ENCODE data around the gene STMP1.

DNA sequence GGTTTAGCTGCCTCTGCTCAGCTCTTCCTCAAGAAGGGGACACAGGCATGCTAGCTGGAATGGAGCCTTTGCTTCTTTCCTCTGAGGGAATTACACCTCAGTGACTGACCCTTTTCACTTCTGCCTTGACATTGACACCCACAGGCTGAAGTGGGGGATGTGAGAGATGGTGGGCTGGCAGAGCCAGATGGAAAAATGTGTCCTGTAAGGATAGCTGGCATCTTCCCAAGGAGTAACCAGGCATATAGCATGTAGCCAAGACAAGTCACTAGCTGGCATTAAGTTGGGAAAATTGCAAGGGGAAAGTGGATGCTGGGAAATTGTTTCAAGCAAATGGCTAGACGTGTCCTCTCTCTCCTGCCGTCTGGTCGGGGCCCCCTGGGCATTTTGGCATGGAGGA lies 19.9 kb downstream of the STMP1 start:
- TF ChIP-seq CTCF (IDR thresholded peaks at IDR 0.05) (no peak), TP53 (CRISPR knock-in tag; IDR thresholded peaks at IDR 0.05) (no peak), NPAS2 (CRISPR knock-in tag; IDR thresholded peaks at IDR 0.05; ENCODE audit: borderline replicate concordance) (no peak), FOSL2 (IDR thresholded peaks at IDR 0.05) (no peak), FOSL2 (CRISPR knock-in tag; IDR thresholded peaks at IDR 0.05) (no peak), ELK1 (IDR thresholded peaks at IDR 0.05; ENCODE audit: low read depth, low read length) (no peak), CHD2 (IDR thresholded peaks at IDR 0.05; ENCODE audit: low read length, partially characterized antibody) (no peak), RAD21 (conservative IDR thresholded peaks at IDR 0.05 in 1 of 2, IDR thresholded peaks at IDR 0.05 in 1 of 2) (no peak), RFX5 (IDR thresholded peaks at IDR 0.05) (no peak), USF2 (IDR thresholded peaks at IDR 0.05) (no peak), MAZ (IDR thresholded peaks at IDR 0.05; ENCODE audit: borderline replicate concordance, low read depth, low read length) (no peak)

Measured in A549 (cell line).